IPS-NIHi7 (cell line): ENCODE data around the gene MPP1.
"Not testable (repeated sequence)": the region's sequence is repeated elsewhere in the genome, so short reads cannot be mapped to it uniquely, and the experiment has no call there.

Experiments
- DNase-seq: peaks from one replicate; pipeline ENCODE4 v3.0.0; 2012; ENCODE audit warnings: mixed read lengths; ENCODE audit errors: extremely low spot score

The MPP1 gene

GRCh38 chrX:154804957-154805695 lies at the start of gene MPP1:
MPP1 (minus strand) TSS chrX:154805485; CDS start chrX:154805373, 112 bp downstream.
- DNase-seq = peak; percentile 80

GRCh38 chrX:154850957-154851611 lies 45.8 kb upstream of the MPP1 start:
- no peak for DNase-seq

- DNase-seq = peak; percentile 26
Measured at GRCh38 chrX:154840856-154841255, 35.6 kb upstream of the MPP1 start.

- DNase-seq = no peak
Measured at GRCh38 chrX:154836163-154836562, 30.9 kb upstream of the MPP1 start.

GRCh38 chrX:154834562-154834961 lies 29.3 kb upstream of the MPP1 start, which contains the start of gene SMIM9:
SMIM9 (minus strand) TSS chrX:154834662; CDS start chrX:154830856, 3,806 bp downstream.
- DNase-seq = no peak

GRCh38 chrX:154833746-154834274 lies 28.5 kb upstream of the MPP1 start:
- DNase-seq = no peak

- peak; percentile 16 for DNase-seq
Measured at GRCh38 chrX:154829926-154830442, 24.7 kb upstream of the MPP1 start.

GRCh38 chrX:154829134-154829533 lies 23.8 kb upstream of the MPP1 start:
- no peak for DNase-seq

GRCh38 chrX:154828016-154828408 lies 22.7 kb upstream of the MPP1 start:
- DNase-seq = no peak

GRCh38 chrX:154827194-154828015 lies 22.1 kb upstream of the MPP1 start:
- DNase-seq = no peak

- not testable (repeated sequence) for DNase-seq
Measured at GRCh38 chrX:154825586-154825985, 20.3 kb upstream of the MPP1 start.

GRCh38 chrX:154824638-154825037 lies 19.4 kb upstream of the MPP1 start:
- DNase-seq = no peak

GRCh38 chrX:154822029-154822428 lies 16.7 kb upstream of the MPP1 start:
- no peak for DNase-seq

- DNase-seq = no peak
Measured at GRCh38 chrX:154821523-154821922, 16.2 kb upstream of the MPP1 start.

- DNase-seq = no peak
Measured at GRCh38 chrX:154819771-154820341, 14.6 kb upstream of the MPP1 start.

GRCh38 chrX:154818916-154819770 lies 13.9 kb upstream of the MPP1 start:
- DNase-seq = no peak

- DNase-seq = not testable (repeated sequence)
Measured at GRCh38 chrX:154817048-154817618, 11.8 kb upstream of the MPP1 start.

GRCh38 chrX:154816326-154816898 lies 11.1 kb upstream of the MPP1 start:
- DNase-seq = not testable (repeated sequence)

GRCh38 chrX:154815274-154815818 lies 10.1 kb upstream of the MPP1 start:
- no peak for DNase-seq
